NT2/D1 (cell line): Measurements from ENCODE around the gene CLMN.

Experiments used
- DNase-seq: peaks from one replicate; pipeline ENCODE4 v3.0.0-alpha.2; 2011; ENCODE audit warnings: low read depth, low spot score
- H3K27me3 ChIP-seq: 2 replicates; pipeline ENCODE4 v1.6.0; 2011; ENCODE audit warnings: mild to moderate bottlenecking; ENCODE audit not compliant: insufficient read length, insufficient read depth
- H3K36me3 ChIP-seq: 2 replicates; pipeline ENCODE4 v1.6.1; 2011; ENCODE audit warnings: mild to moderate bottlenecking, low read length, mixed read lengths; ENCODE audit not compliant: insufficient read depth, insufficient read length
- H3K4me1 ChIP-seq: 2 replicates; pipeline ENCODE4 v1.5.1; 2011; ENCODE audit not compliant: insufficient read depth, insufficient read length
- H3K4me3 ChIP-seq: 2 replicates; pipeline ENCODE4 v1.5.1; 2011; ENCODE audit warnings: low read depth; ENCODE audit not compliant: insufficient read length
- H3K9ac ChIP-seq: 2 replicates; pipeline ENCODE4 v1.6.0; 2011; ENCODE audit warnings: low read depth; ENCODE audit not compliant: insufficient read length
- H3K9me3 ChIP-seq: 2 replicates; pipeline ENCODE4 v1.5.1; 2011; ENCODE audit warnings: mild to moderate bottlenecking, low read length; ENCODE audit not compliant: insufficient read depth
- SUZ12 ChIP-seq: IDR thresholded peaks from 2 replicates; pipeline ENCODE4 v1.6.1; 2011; ENCODE audit not compliant: insufficient read length, insufficient read depth; ENCODE audit errors: extremely low read depth
- YY1 ChIP-seq: IDR thresholded peaks from 2 replicates; pipeline ENCODE4 v1.6.1; 2011; ENCODE audit not compliant: insufficient read length, insufficient read depth
- ZNF274 ChIP-seq: IDR thresholded peaks from 2 replicates; pipeline ENCODE4 v1.6.1; 2011; ENCODE audit warnings: mild to moderate bottlenecking, low read depth, low read length

Gene CLMN

GRCh38 chr14:95309261-95310051 is 10.3 kb downstream of the CLMN start:
- TF ChIP-seq YY1 (no peak), SUZ12 (no peak), ZNF274 (no peak)
- H3K9me3 ChIP-seq, result no peaks in the 10 kb centered on the region; the same call in 1 of the 2 replicates
- no peak overlapping the region for H3K9ac ChIP-seq
- no peak for DNase-seq
- no peaks in the 10 kb centered on the region for H3K27me3 ChIP-seq
- no peak overlapping the region for H3K4me3 ChIP-seq
- peaks cover 5% of the 10 kb centered on the region for H3K4me1 ChIP-seq
- H3K36me3 ChIP-seq, result no peaks in the 10 kb centered on the region

GRCh38 chr14:95308073-95308472 is 11.6 kb downstream of the CLMN start:
- TF ChIP-seq ZNF274 (no peak), SUZ12 (no peak), YY1 (no peak)
- H3K27me3 ChIP-seq, result no peaks in the 10 kb centered on the region

GRCh38 chr14:95307402-95308041 is 12.2 kb downstream of the CLMN start:
- Histone ChIP-seq H3K27me3 (no peaks in the 10 kb centered on the region), H3K9ac (no peak overlapping the region), H3K4me1 (peaks cover 5% of the 10 kb centered on the region), H3K36me3 (no peaks in the 10 kb centered on the region), H3K9me3 (no peaks in the 10 kb centered on the region; the same call in 1 of the 2 replicates), H3K4me3 (no peak overlapping the region)
- DNase-seq, result no peak
- no peak for TF ChIP-seq ZNF274

More at GRCh38 chr14:95308073-95308472, 11.6 kb downstream of the CLMN start:
- Histone ChIP-seq H3K36me3 (no peaks in the 10 kb centered on the region), H3K9me3 (no peaks in the 10 kb centered on the region; the same call in 1 of the 2 replicates), H3K4me3 (no peak overlapping the region), H3K9ac (no peak overlapping the region), H3K4me1 (peaks cover 5% of the 10 kb centered on the region)
- DNase-seq, result no peak

GRCh38 chr14:95305940-95306339 is 13.8 kb downstream of the CLMN start:
- TF ChIP-seq SUZ12, result no peak
- no peak for DNase-seq
- H3K4me3 ChIP-seq, result no peak overlapping the region
- peaks cover 4% of the 10 kb centered on the region for H3K4me1 ChIP-seq
- H3K27me3 ChIP-seq, result no peaks in the 10 kb centered on the region
- H3K9me3 ChIP-seq, result no peaks in the 10 kb centered on the region; the same call in 1 of the 2 replicates
- H3K36me3 ChIP-seq, result no peaks in the 10 kb centered on the region
- H3K9ac ChIP-seq, result no peak overlapping the region

GRCh38 chr14:95305145-95305544 is 14.6 kb downstream of the CLMN start:
- Histone ChIP-seq H3K9me3 (no peaks in the 10 kb centered on the region; the same call in 1 of the 2 replicates), H3K4me3 (no peak overlapping the region), H3K4me1 (peaks cover 3% of the 10 kb centered on the region), H3K27me3 (no peaks in the 10 kb centered on the region), H3K36me3 (no peaks in the 10 kb centered on the region), H3K9ac (no peak overlapping the region)
- TF ChIP-seq YY1, result no peak
- no peak for TF ChIP-seq SUZ12
- TF ChIP-seq ZNF274, result no peak
- no peak for DNase-seq

GRCh38 chr14:95304342-95304741 is 15.4 kb downstream of the CLMN start:
- Histone ChIP-seq H3K4me1 (peaks cover 3% of the 10 kb centered on the region), H3K27me3 (no peaks in the 10 kb centered on the region), H3K4me3 (no peak overlapping the region), H3K9ac (no peak overlapping the region), H3K36me3 (no peaks in the 10 kb centered on the region), H3K9me3 (no peaks in the 10 kb centered on the region)
- no peak for DNase-seq
- TF ChIP-seq YY1, result no peak
- no peak for TF ChIP-seq ZNF274
- TF ChIP-seq SUZ12, result no peak

- Histone ChIP-seq H3K9me3 (no peaks in the 10 kb centered on the region), H3K4me3 (no peak overlapping the region), H3K9ac (no peak overlapping the region), H3K36me3 (no peaks in the 10 kb centered on the region), H3K27me3 (no peaks in the 10 kb centered on the region), H3K4me1 (peaks cover 3% of the 10 kb centered on the region)
- no peak for DNase-seq
- TF ChIP-seq ZNF274 (no peak), YY1 (no peak), SUZ12 (no peak)
Measured at GRCh38 chr14:95303552-95303951, 16.2 kb downstream of the CLMN start.
